Endothelial cell (in vitro differentiated cells): ENCODE results near the gene SIRT7. TPM values are rescaled to one million over a fixed set of nuclear protein-coding genes. Genes with fewer than 3 reads are reported as not detected.

ENCODE experiments used
- DNase-seq: peaks from one replicate; pipeline ENCODE4 v3.0.0; 2021; ENCODE audit warnings: low spot score
- H3K27ac Mint-ChIP-seq: one replicate; pipeline ENCODE4 v1.8.0; 2021; ENCODE audit warnings: mixed read lengths, inconsistent platforms; ENCODE audit not compliant: unreplicated experiment
- H3K27me3 Mint-ChIP-seq: one replicate; pipeline ENCODE4 v1.8.0; 2021; ENCODE audit warnings: mild to moderate bottlenecking, moderate library complexity, mixed read lengths, inconsistent platforms; ENCODE audit not compliant: unreplicated experiment
- H3K36me3 Mint-ChIP-seq: one replicate; pipeline ENCODE4 v1.8.0; 2021; ENCODE audit warnings: mild to moderate bottlenecking, low read depth, mixed read lengths, inconsistent platforms; ENCODE audit not compliant: unreplicated experiment
- H3K4me1 Mint-ChIP-seq: one replicate; pipeline ENCODE4 v1.8.0; 2021; ENCODE audit warnings: mild to moderate bottlenecking, mixed read lengths, inconsistent platforms; ENCODE audit not compliant: unreplicated experiment
- H3K4me3 Mint-ChIP-seq: one replicate; pipeline ENCODE4 v1.8.0; 2021; ENCODE audit warnings: mild to moderate bottlenecking, mixed read lengths, inconsistent platforms; ENCODE audit not compliant: unreplicated experiment
- H3K9me3 Mint-ChIP-seq: one replicate; pipeline ENCODE4 v1.8.0; 2021; ENCODE audit warnings: mixed read lengths, inconsistent platforms; ENCODE audit not compliant: unreplicated experiment
- total RNA-seq: library from RNA; stranded (reverse); fragmentation: NEBNext Ultra II Directional; extraction: Animal tissue kit (Norgen Biotek cat#: 25700); gene quantifications from one replicate; pipeline ENCODE4 v1.2.1, GENCODE V29; 2021; ENCODE audit not compliant: unreplicated experiment
- TF ChIP-seq, protein P1 (sequence below): fragments of 200-600 bp; sonication (generic); IDR thresholded peaks from one replicate; pipeline ENCODE4 v1.5.0; 2021; ENCODE audit warnings: antibody characterized with exemption; ENCODE audit not compliant: unreplicated experiment

SIRT7 gene
- total RNA-seq, 1 donor from 2014 or later, result 14.4 TPM

DNA sequence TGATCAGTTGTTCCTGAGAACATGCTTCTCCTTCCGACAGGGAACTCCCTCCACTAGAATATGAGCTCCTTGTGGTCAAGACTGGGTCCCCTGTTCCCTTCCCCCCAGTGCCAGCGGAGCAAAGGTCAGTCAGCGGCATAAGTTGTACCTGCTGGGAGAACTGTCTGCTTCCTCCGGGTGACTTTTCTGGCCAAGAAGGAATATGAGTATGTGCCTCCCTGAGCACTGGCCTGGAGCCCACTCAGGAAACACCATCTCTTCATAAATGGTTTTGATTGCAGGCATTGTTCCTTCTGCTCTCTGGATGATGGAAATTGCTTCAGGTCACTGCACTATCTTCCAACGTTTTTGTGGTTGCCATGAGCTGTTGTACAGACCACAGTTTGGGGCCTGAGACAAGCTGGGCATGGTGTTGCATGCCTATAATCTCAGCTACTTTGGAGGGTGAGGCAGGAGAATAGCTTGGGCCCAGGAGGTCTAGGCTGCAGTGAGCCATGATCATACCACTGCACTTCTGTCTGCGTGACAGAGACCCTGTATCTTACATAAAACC, 54.8 kb downstream of the SIRT7 start:
- no peaks in the 10 kb centered on the region for H3K9me3 Mint-ChIP-seq
- H3K4me1 Mint-ChIP-seq, result peaks cover 21% of the 10 kb centered on the region
- DNase-seq, result no peak
- H3K27ac Mint-ChIP-seq, result peak overlapping the region; percentile 73
- H3K36me3 Mint-ChIP-seq, result peaks cover 18% of the 10 kb centered on the region
- H3K4me3 Mint-ChIP-seq, result peak overlapping the region; percentile 74
- TF ChIP-seq, protein P1, sequence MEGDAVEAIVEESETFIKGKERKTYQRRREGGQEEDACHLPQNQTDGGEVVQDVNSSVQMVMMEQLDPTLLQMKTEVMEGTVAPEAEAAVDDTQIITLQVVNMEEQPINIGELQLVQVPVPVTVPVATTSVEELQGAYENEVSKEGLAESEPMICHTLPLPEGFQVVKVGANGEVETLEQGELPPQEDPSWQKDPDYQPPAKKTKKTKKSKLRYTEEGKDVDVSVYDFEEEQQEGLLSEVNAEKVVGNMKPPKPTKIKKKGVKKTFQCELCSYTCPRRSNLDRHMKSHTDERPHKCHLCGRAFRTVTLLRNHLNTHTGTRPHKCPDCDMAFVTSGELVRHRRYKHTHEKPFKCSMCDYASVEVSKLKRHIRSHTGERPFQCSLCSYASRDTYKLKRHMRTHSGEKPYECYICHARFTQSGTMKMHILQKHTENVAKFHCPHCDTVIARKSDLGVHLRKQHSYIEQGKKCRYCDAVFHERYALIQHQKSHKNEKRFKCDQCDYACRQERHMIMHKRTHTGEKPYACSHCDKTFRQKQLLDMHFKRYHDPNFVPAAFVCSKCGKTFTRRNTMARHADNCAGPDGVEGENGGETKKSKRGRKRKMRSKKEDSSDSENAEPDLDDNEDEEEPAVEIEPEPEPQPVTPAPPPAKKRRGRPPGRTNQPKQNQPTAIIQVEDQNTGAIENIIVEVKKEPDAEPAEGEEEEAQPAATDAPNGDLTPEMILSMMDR, result no peak
- H3K27me3 Mint-ChIP-seq, result peaks cover 28% of the 10 kb centered on the region

Other genes starting within 250 kb of the SIRT7 start
- 54.0 TPM for gene ARL16, start 234.4 kb downstream of the SIRT7 start, total RNA-seq
- 142 TPM for gene HGS, start 234.2 kb downstream of the SIRT7 start, total RNA-seq
- 58.5 TPM for gene MRPL12, start 214.8 kb downstream of the SIRT7 start, total RNA-seq
- gene SLC25A10, start 205.9 kb downstream of the SIRT7 start, total RNA-seq, result 6.7 TPM
- gene GCGR, start 114.0 kb downstream of the SIRT7 start, total RNA-seq, result not detected
- gene MCRIP1, start 84.9 kb downstream of the SIRT7 start, total RNA-seq, result 190 TPM
- not detected for gene PPP1R27, start 83.1 kb downstream of the SIRT7 start, total RNA-seq
- gene P4HB, start 57.6 kb downstream of the SIRT7 start, total RNA-seq, result 678 TPM
- gene ARHGDIA, start 46.8 kb downstream of the SIRT7 start, total RNA-seq, result 443 TPM
- gene ALYREF, start 26.6 kb downstream of the SIRT7 start, total RNA-seq, result 127 TPM
- 121 TPM for gene ANAPC11, start 26.5 kb downstream of the SIRT7 start, total RNA-seq
- 0.56 TPM for gene NPB, start 15.9 kb downstream of the SIRT7 start, total RNA-seq
- 26.8 TPM for gene PCYT2, start 6.8 kb downstream of the SIRT7 start, total RNA-seq
- 23.6 TPM for gene MAFG, start 9.6 kb upstream of the SIRT7 start, total RNA-seq
- 24.4 TPM for gene PYCR1, start 19.1 kb upstream of the SIRT7 start, total RNA-seq
- gene MYADML2, start 29.1 kb upstream of the SIRT7 start, total RNA-seq, result not detected
- not detected for gene NOTUM, start 43.0 kb upstream of the SIRT7 start, total RNA-seq
- 25.6 TPM for gene ASPSCR1, start 59.5 kb upstream of the SIRT7 start, total RNA-seq
- 42.9 TPM for gene CENPX, start 104.7 kb upstream of the SIRT7 start, total RNA-seq
- 12.2 TPM for gene LRRC45, start 105.1 kb upstream of the SIRT7 start, total RNA-seq
- 24.0 TPM for gene RAC3, start 113.5 kb upstream of the SIRT7 start, total RNA-seq
- 30.8 TPM for gene DCXR, start 119.5 kb upstream of the SIRT7 start, total RNA-seq
- 19.7 TPM for gene RFNG, start 133.6 kb upstream of the SIRT7 start, total RNA-seq
- 80.0 TPM for gene GPS1, start 133.7 kb upstream of the SIRT7 start, total RNA-seq
- gene DUS1L, start 147.6 kb upstream of the SIRT7 start, total RNA-seq, result 74.1 TPM
- gene FASN, start 180.1 kb upstream of the SIRT7 start, total RNA-seq, result 400 TPM